Upper lobe of left lung (tissue), 4 donors: ENCODE results near the gene TAS2R1.
"Not testable (repeated sequence)": the region's sequence is repeated elsewhere in the genome, so short reads cannot be mapped to it uniquely, and the experiment has no call there.

ENCODE experiments used
- POLR2A ChIP-seq, 4 donors: fragments of 450-650 bp; IDR thresholded peaks; one replicate each; pipeline ENCODE4 v1.5.1; 2016 to 2017; ENCODE audit warnings: antibody characterized with exemption in 4 of 4, mild to moderate bottlenecking in 2 of 4
- POLR2AphosphoS5 ChIP-seq, 2 donors: sonication (generic); formaldehyde crosslinking; IDR thresholded peaks; one replicate each; pipeline ENCODE4 v1.5.1; 2017; ENCODE audit warnings: antibody characterized with exemption in 2 of 2
- TF ChIP-seq, protein P1 (sequence below), 6 experiments: fragments of 450-650 bp in 4 of 6; fragments of 200-600 bp in 2 of 6; sonication (generic) in 2 of 6; IDR thresholded peaks; one replicate each; pipeline ENCODE4 v1.5.1; 2016 to 2019; ENCODE audit warnings: antibody characterized with exemption in 6 of 6

DNA sequence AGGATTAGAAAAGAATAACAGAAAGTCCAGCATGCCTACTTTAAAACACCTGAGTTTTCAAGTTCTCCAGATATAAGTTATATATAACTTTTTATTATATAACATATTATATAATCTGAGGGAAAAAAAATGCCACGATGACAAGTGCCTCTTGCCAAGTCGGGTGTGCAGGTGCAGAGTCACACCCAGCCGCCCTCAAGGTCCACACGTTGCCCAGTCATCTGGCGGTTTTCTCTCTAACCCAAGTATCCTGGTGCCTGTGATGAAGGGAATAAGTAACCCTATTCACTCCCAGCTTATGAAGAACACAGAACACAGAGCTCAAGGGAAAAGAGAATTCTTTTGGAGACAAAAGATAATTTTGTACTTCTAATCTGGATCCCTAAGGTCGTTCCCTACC, 31.8 kb downstream of the TAS2R1 start:
- TF ChIP-seq, protein P1, sequence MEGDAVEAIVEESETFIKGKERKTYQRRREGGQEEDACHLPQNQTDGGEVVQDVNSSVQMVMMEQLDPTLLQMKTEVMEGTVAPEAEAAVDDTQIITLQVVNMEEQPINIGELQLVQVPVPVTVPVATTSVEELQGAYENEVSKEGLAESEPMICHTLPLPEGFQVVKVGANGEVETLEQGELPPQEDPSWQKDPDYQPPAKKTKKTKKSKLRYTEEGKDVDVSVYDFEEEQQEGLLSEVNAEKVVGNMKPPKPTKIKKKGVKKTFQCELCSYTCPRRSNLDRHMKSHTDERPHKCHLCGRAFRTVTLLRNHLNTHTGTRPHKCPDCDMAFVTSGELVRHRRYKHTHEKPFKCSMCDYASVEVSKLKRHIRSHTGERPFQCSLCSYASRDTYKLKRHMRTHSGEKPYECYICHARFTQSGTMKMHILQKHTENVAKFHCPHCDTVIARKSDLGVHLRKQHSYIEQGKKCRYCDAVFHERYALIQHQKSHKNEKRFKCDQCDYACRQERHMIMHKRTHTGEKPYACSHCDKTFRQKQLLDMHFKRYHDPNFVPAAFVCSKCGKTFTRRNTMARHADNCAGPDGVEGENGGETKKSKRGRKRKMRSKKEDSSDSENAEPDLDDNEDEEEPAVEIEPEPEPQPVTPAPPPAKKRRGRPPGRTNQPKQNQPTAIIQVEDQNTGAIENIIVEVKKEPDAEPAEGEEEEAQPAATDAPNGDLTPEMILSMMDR (IDR thresholded peaks at IDR 0.05), result not testable (repeated sequence)
- TF ChIP-seq POLR2A, POLR2AphosphoS5 (IDR thresholded peaks at IDR 0.05): not testable (repeated sequence)
